CD4-positive, CD25-positive, alpha-beta regulatory T cell (primary cell): ENCODE measurements around the gene POLR2H. TPM values are rescaled to one million over a fixed set of nuclear protein-coding genes. Genes with fewer than 3 reads are reported as not detected.

Experiments
- ATAC-seq, 2 donors: fragments of 150-1000 bp; cut with Tn5 transposase; one replicate each; pipeline ENCODE4 v1.10.0; 2021; ENCODE audit warnings: low read depth in 2 of 2, moderate number of reproducible peaks in 2 of 2, moderate library complexity in 1 of 2
- DNase-seq, 3 donors: peaks; one replicate each; pipeline versions ENCODE4 v3.0.0 to v3.0.0-alpha.2; 2012 to 2022; ENCODE audit warnings: mixed read lengths in 1 of 3
- H3K27ac ChIP-seq: one replicate; pipeline ENCODE4 v1.7.0; 2013; ENCODE audit warnings: mild to moderate bottlenecking, low read length; ENCODE audit not compliant: insufficient read depth, poor library complexity, severe bottlenecking
- H3K27me3 ChIP-seq: one replicate; pipeline ENCODE4 v1.7.0; 2013; ENCODE audit warnings: low read length; ENCODE audit not compliant: control insufficient read depth, insufficient read depth
- H3K36me3 ChIP-seq: one replicate; pipeline ENCODE4 v1.7.0; 2013; ENCODE audit warnings: mild to moderate bottlenecking, low read length, moderate library complexity; ENCODE audit not compliant: control insufficient read depth, insufficient read depth
- H3K4me1 ChIP-seq: 2 replicates; pipeline ENCODE4 v1.7.0; 2013; ENCODE audit warnings: mild to moderate bottlenecking, low read length; ENCODE audit not compliant: insufficient read depth, control insufficient read depth, poor library complexity, severe bottlenecking
- H3K4me3 ChIP-seq: one replicate; pipeline ENCODE4 v1.7.0; 2013; ENCODE audit warnings: low read depth, mild to moderate bottlenecking, low read length, moderate library complexity
- H3K9me3 ChIP-seq, 2 experiments: 1 replicate in 1 of 2; 2 replicates in 1 of 2; pipeline ENCODE4 v1.7.0; 2013; ENCODE audit warnings: low read length in 2 of 2, mild to moderate bottlenecking in 1 of 2, moderate library complexity in 1 of 2; ENCODE audit not compliant: control insufficient read depth in 2 of 2
- H3K27ac Mint-ChIP-seq, 3 donors: one replicate each; pipeline ENCODE4 v1.8.0; 2020 to 2022; ENCODE audit warnings: mild to moderate bottlenecking in 3 of 3, mixed read lengths in 3 of 3, moderate library complexity in 2 of 3
- H3K27me3 Mint-ChIP-seq: one replicate; pipeline ENCODE4 v1.8.0; 2022; ENCODE audit warnings: mild to moderate bottlenecking, mixed read lengths
- H3K36me3 Mint-ChIP-seq: one replicate; pipeline ENCODE4 v1.8.0; 2020; ENCODE audit warnings: mixed read lengths
- H3K4me1 Mint-ChIP-seq, 4 donors: one replicate each; pipeline ENCODE4 v1.8.0; 2020 to 2022; ENCODE audit warnings: mixed read lengths in 4 of 4, mild to moderate bottlenecking in 1 of 4
- H3K4me3 Mint-ChIP-seq, 4 donors: one replicate each; pipeline ENCODE4 v1.8.0; 2020 to 2022; ENCODE audit warnings: mild to moderate bottlenecking in 4 of 4, mixed read lengths in 4 of 4, moderate library complexity in 3 of 4
- H3K9me3 Mint-ChIP-seq, 7 donors: one replicate each; pipeline ENCODE4 v1.8.0; 2020 to 2022; ENCODE audit warnings: mixed read lengths in 7 of 7, mild to moderate bottlenecking in 3 of 7, moderate library complexity in 2 of 7
- polyA plus RNA-seq, 4 donors: library from polyadenylated mRNA; unstranded; fragments of 300-500 nt; fragmentation: Illumina TruSeq; gene quantifications; one replicate each; pipeline ENCODE4 v1.2.3, GENCODE V29; 2021
- total RNA-seq: library from RNA; stranded (reverse); gene quantifications from one replicate; pipeline ENCODE4 v1.2.3, GENCODE V29; 2022

POLR2H gene
- total and polyA plus RNA-seq, 5 donors from 2014 or later: 39.4 to 64.9 (median 59.3) TPM

GRCh38 chr3:184409946-184410500 lies 48.5 kb downstream of the POLR2H start:
- Histone ChIP-seq H3K4me1 (no peaks in the 10 kb centered on the region), H3K27ac (no peak overlapping the region), H3K36me3 (no peaks in the 10 kb centered on the region), H3K9me3 (no peaks in the 10 kb centered on the region), H3K4me3 (no peak overlapping the region), H3K27me3 (no peaks in the 10 kb centered on the region)
- ATAC-seq (no peak), DNase-seq (no peak)
- Mint-ChIP-seq H3K27me3 (peaks cover 9% of the 10 kb centered on the region), H3K36me3 (no peaks in the 10 kb centered on the region), H3K27ac (no peak overlapping the region), H3K4me1 (no peaks in the 10 kb centered on the region), H3K4me3 (no peak overlapping the region), H3K9me3 (peaks cover 0 to 2% (median 0%) of the 10 kb centered on the region in 7 donors)

DNA sequence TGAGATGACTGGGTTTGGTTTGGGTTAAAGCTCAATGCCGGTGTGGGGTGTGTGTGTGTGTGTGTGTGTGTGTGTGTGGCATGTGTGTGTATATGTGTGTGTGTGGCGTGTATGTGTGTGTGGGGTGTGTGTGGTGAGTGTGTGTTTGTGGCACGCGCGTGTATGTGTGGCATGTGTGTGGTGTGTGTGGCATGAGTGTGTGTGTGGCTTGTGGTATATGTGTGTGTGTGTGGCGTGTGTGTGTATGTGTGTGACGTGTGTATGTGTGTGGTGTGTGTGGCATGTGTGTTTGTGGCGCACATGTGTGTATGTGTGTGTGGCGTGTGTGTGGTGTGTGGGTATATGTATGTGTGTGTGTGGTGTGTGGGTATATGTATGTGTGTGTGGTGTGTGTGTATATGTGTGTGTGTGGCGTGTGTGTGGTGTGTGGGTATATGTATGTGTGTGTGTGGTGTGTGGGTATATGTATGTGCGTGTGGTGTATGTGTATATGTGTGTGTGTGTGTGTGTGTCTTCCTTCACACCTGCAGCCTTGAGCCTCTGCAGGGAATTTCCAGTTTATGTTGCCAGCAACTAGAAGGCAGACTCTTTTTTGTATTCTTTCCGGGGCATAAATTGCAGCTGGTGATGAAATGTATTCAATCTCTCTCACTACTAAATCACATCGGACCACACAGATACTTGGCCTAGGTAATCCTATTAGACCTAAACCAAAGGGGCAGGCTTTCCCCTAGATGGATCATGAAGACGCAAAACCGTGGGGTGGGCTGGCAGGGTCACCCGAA lies 53.1 kb downstream of the POLR2H start:
- peaks cover 0 to 2% (median 0%) of the 10 kb centered on the region in 7 donors for H3K9me3 Mint-ChIP-seq
- Histone ChIP-seq H3K4me1 (no peaks in the 10 kb centered on the region), H3K27me3 (peaks cover 2% of the 10 kb centered on the region), H3K27ac (no peak overlapping the region), H3K36me3 (no peaks in the 10 kb centered on the region), H3K4me3 (no peak overlapping the region), H3K9me3 (no peaks in the 10 kb centered on the region)
- H3K4me1 Mint-ChIP-seq: no peaks in the 10 kb centered on the region
- H3K27ac Mint-ChIP-seq: no peak overlapping the region
- H3K4me3 Mint-ChIP-seq: no peak overlapping the region
- H3K27me3 Mint-ChIP-seq: peaks cover 7% of the 10 kb centered on the region
- no peak for ATAC-seq
- no peaks in the 10 kb centered on the region for H3K36me3 Mint-ChIP-seq
- no peak for DNase-seq

DNA sequence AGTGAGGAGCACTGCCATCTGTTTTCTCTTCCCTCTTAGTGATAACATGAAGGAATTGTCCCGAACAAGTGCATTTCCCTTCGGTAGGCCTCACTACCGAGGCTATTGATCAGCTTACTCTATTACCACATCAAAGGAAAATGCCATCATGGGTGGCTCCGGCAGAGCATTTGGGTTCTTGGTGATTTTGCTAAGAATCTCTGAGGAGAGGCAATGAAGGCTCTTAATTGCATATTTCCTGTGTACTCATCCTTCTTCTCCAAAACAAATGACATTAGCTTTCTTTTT lies 53.6 kb downstream of the POLR2H start:
- H3K27me3 ChIP-seq: peaks cover 2% of the 10 kb centered on the region
- Mint-ChIP-seq H3K27me3 (peaks cover 7% of the 10 kb centered on the region), H3K4me3 (no peak overlapping the region), H3K4me1 (no peaks in the 10 kb centered on the region), H3K36me3 (no peaks in the 10 kb centered on the region), H3K9me3 (peaks cover 0 to 3% (median 1%) of the 10 kb centered on the region in 7 donors), H3K27ac (no peak overlapping the region)
- H3K4me3 ChIP-seq: no peak overlapping the region
- no peak for DNase-seq
- no peaks in the 10 kb centered on the region for H3K4me1 ChIP-seq
- ATAC-seq: no peak
- H3K36me3 ChIP-seq: no peaks in the 10 kb centered on the region
- no peak overlapping the region for H3K27ac ChIP-seq
- H3K9me3 ChIP-seq: no peaks in the 10 kb centered on the region

DNA sequence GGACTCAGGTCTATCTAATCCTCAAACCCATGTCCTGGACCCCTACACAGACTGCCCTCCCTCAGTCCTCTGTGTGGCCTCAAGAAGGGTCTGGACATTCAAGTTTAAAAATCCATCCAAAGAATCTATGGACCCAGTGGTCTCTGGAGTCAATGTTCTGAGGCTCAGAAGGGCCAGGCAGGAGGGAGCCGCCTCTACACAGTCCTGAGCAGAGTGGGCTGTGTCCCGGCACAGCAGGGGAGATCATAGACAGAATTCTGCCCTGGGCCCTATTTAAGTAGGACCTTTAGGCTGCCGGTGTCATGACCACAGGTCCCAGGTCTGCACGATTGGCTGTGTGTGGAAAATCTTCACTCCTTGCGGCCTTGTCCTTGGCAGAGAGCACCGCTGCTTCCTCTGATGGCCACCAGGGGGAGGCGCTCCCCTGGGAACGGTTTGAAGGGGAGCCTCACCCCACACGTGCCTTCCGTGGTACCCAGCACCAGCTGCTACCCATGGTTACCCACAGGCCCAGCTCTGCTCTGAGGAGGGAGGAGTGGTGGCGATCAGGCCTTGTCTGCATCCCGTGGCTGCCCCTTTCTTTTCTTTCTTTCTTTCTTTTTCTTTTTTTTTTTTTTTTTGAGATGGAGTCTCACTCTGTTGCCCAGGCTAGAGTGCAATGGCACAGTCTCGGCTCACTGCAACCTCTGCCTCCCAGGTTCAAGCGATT lies 56.3 kb downstream of the POLR2H start:
- Mint-ChIP-seq H3K4me3 (no peak overlapping the region), H3K27me3 (peaks cover 9% of the 10 kb centered on the region), H3K9me3 (peaks cover 0 to 3% (median 0%) of the 10 kb centered on the region in 7 donors), H3K27ac (no peak overlapping the region), H3K36me3 (no peaks in the 10 kb centered on the region), H3K4me1 (no peaks in the 10 kb centered on the region)
- Histone ChIP-seq H3K36me3 (no peaks in the 10 kb centered on the region), H3K4me1 (no peaks in the 10 kb centered on the region), H3K4me3 (no peak overlapping the region), H3K27ac (no peak overlapping the region), H3K27me3 (peaks cover 2% of the 10 kb centered on the region), H3K9me3 (no peaks in the 10 kb centered on the region)
- DNase-seq: peak; percentile 33 to 68 (median 54)
- peak; percentile 74 to 79 for ATAC-seq

Other genes with a start within 250 kb of the POLR2H start
- gene EIF2B5, start 226.4 kb upstream of the POLR2H start, total RNA-seq: 51.0 TPM
- gene EIF2B5, start 226.4 kb upstream of the POLR2H start, polyA plus RNA-seq: 10 to 100 TPM; 50.6 to 60.1 (median 55.3) TPM
- gene DVL3, start 206.3 kb upstream of the POLR2H start, total RNA-seq: 36.2 TPM
- gene DVL3, start 206.3 kb upstream of the POLR2H start, polyA plus RNA-seq: 10 to 100 TPM in 1 of 4 donors, 1 to 10 TPM in 3; 4.1 to 11.0 (median 5.9) TPM
- 150 TPM for gene AP2M1, start 186.9 kb upstream of the POLR2H start, total RNA-seq
- 100 to 1,000 TPM; 232 to 294 (median 248) TPM for gene AP2M1, start 186.9 kb upstream of the POLR2H start, polyA plus RNA-seq
- gene ABCF3, start 175.5 kb upstream of the POLR2H start, total RNA-seq: 128 TPM
- 10 to 100 TPM; 38.6 to 51.4 (median 40.5) TPM for gene ABCF3, start 175.5 kb upstream of the POLR2H start, polyA plus RNA-seq
- not detected for gene VWA5B2, start 132.1 kb upstream of the POLR2H start, total RNA-seq
- under 1 TPM in 1 of 4 donors, not detected in 3; 0.74 TPM for gene VWA5B2, start 132.1 kb upstream of the POLR2H start, polyA plus RNA-seq
- 22.6 TPM for gene ALG3, start 112.7 kb upstream of the POLR2H start, total RNA-seq
- gene ALG3, start 112.7 kb upstream of the POLR2H start, polyA plus RNA-seq: 10 to 100 TPM; 49.6 to 64.0 (median 56.8) TPM
- gene EEF1AKMT4, start 112.0 kb upstream of the POLR2H start, total RNA-seq: 0.84 TPM
- 1 to 10 TPM; 5.1 to 7.5 (median 5.7) TPM for gene EEF1AKMT4, start 112.0 kb upstream of the POLR2H start, polyA plus RNA-seq
- 0.37 TPM for gene CAMK2N2, start 100.2 kb upstream of the POLR2H start, total RNA-seq
- gene CAMK2N2, start 100.2 kb upstream of the POLR2H start, polyA plus RNA-seq: not detected
- not detected for gene ECE2, start 85.7 kb upstream of the POLR2H start, total RNA-seq
- gene ECE2, start 85.7 kb upstream of the POLR2H start, polyA plus RNA-seq: not detected
- 162 TPM for gene PSMD2, start 62.5 kb upstream of the POLR2H start, total RNA-seq
- gene PSMD2, start 62.5 kb upstream of the POLR2H start, polyA plus RNA-seq: 100 to 1,000 TPM; 151 to 206 (median 190) TPM
- 182 TPM for gene EIF4G1, start 47.1 kb upstream of the POLR2H start, total RNA-seq
- gene EIF4G1, start 47.1 kb upstream of the POLR2H start, polyA plus RNA-seq: 10 to 100 TPM; 13.7 to 18.8 (median 16.5) TPM
- gene FAM131A, start 24.1 kb upstream of the POLR2H start, total RNA-seq: 13.8 TPM
- 1 to 10 TPM; 2.0 to 4.3 (median 2.3) TPM for gene FAM131A, start 24.1 kb upstream of the POLR2H start, polyA plus RNA-seq
- 4.7 TPM for gene CLCN2, start 105 bp upstream of the POLR2H start, total RNA-seq
- gene CLCN2, start 105 bp upstream of the POLR2H start, polyA plus RNA-seq: under 1 TPM in 3 of 4 donors, not detected in 1; 0.30 to 0.59 (median 0.54) TPM
- not detected for gene THPO, start 16.5 kb downstream of the POLR2H start, total RNA-seq
- gene THPO, start 16.5 kb downstream of the POLR2H start, polyA plus RNA-seq: not detected
- not detected for gene CHRD, start 18.3 kb downstream of the POLR2H start, total RNA-seq
- gene CHRD, start 18.3 kb downstream of the POLR2H start, polyA plus RNA-seq: not detected
- gene EPHB3, start 200.1 kb downstream of the POLR2H start, total RNA-seq: not detected
- gene EPHB3, start 200.1 kb downstream of the POLR2H start, polyA plus RNA-seq: not detected